Fibroblast of gingiva (primary cell): ENCODE data around the gene GRIN2D.
"Not testable (repeated sequence)": the region's sequence is repeated elsewhere in the genome, so short reads cannot be mapped to it uniquely, and the experiment has no call there.

Source experiments
- DNase-seq: peaks from one replicate; pipeline ENCODE4 v3.0.0-alpha.2; 2011; ENCODE audit warnings: low read depth

Gene GRIN2D

DNA sequence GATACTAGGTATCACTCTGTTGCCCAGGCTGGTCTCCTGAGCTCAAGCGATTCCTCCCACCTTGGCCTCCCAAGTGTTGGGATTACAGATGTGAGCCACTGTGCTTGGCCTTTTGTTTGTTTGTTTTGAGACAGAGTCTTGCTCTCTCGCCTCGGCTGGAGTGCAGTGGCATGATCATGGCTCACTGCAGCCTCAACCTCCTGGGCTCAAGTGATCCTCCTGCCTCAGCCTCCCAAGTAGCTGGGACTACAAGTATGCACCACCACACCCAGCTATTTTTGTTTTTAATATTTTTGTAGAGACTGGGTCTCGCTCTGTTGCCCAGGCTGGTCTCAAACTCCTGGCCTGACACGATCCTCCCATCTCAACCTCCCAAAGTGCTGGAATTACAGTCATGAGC, 21.7 kb upstream of the GRIN2D start:
- not testable (repeated sequence) for DNase-seq

DNA sequence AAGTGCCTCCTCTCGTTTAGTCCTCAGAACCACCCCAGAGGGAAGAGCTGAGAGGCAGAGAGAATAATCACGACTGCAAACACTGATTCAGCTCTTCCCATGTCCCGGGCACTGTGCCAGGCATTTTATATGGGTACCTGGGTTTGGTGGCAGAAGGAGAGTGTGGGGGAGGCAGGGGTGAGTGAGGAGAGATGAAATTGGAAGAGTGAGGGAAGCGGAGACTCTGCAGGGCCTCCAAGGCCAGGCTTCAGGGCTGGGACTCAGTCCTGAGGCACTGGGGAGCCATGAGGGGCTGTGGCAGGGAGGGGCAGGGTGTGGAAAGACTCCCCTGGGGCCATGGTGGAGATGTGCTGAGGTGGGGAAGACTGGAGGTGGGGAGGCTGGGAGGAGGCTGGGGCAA, 20.6 kb upstream of the GRIN2D start:
- no peak for DNase-seq

DNA sequence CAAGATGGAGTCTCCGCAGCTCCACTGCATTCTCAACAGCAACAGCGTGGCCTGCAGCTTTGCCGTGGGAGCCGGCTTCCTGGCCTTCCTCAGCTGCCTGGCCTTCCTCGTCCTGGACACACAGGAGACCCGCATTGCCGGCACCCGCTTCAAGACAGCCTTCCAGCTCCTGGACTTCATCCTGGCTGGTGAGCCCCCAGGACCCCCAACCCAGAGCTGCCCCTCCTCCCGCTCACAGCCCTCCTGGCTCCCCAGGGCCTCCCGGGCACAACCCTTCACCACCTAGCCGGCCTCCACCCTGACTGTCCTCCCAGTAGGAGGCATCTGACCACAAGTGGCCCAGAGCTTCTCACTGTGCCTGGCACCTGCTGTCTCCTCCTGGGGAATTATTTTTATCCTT, 19.9 kb upstream of the GRIN2D start:
- no peak for DNase-seq

DNA sequence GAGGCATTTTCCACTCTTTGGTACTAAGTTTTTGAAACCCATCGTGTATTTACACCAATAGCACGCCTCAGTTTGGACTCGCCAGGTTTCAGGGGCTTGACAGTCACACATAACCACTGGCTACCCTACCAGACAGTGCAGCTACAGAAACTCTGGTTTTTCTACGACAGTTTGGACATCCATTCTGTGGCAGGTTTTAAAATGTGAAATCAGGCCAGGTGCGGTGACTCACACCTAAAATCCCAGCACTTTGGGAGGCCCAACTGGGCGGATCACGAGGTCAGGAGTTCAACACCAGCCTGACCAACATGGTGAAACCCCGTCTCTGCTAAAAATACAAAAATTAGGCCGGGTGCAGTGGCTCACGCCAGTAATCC, 15.3 kb upstream of the GRIN2D start:
- no peak for DNase-seq

DNA sequence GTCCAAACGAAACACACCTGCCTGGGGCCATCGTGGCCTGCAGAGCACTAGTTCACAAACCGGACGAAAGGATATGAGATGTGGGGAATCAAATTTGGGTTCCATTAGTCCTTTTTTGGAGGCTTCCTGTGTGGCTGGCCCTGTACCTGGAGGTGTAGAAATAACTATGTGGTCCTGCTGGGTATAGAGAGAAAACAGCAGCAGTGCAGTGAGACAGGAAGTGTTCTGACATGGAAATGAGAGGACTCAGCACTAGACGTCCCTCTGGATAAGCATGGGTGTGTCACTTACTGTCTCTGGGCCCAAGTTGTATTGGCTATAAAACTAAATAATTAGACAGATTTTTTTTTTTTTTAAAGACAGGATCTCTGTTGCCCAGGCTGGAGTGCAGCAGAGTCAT, 14.4 kb upstream of the GRIN2D start:
- no peak for DNase-seq

DNA sequence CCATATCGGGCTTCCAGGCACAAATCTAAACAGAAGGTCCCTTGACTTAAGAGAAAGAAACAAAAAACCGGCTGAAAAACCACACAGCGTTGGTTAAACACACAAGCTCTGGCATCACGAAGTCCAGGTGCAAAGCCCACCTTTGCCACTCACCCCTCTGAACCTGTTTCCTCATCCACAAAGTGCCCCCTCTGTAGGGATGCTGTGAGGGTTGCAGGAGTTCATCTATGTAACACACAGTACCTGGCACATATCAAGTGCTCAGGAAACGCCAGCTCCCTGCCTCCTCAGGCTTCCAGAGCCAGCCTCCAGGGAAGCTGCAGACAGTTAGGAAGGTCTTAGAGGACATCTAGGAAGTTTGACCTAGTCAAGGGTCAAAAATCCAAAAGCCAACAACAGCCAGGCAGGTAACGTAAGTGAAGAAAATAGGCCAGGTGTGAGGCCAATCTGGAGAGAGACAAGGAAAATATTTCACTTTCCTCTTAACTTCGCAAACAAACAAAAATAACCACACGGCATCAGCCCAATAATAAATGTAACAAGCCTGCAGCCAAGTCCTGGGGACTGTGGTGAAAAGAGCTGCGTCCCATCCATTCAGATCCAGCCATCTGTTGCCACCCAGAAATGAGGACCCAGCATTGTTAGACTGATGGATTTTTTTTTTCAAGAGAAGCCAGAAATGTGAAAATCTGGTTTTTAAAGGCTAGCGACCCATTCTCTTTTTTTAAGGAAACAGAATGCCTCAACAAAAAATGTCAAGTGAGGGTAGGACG, 12.1 kb upstream of the GRIN2D start:
- no peak for DNase-seq

DNA sequence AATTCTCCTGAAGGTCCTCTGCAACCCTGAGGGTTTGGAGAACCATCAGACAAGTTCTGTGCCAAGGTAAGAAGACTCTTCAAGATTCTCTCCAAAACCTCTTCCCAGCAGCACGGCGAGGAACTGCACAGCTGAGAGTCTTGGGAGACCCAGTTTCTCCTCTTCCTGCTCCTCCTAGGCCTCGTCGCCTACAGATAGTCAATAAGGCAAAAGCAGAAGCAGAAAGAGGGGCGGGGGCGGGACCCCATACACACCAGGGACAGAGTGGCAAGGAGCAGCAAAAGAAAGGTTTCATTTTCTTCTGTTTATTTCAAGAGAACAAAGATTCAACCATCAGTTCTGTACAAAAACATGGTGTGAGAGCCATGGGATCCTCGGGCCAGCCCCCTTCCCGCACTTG, 11.2 kb upstream of the GRIN2D start:
- DNase-seq, result no peak

DNA sequence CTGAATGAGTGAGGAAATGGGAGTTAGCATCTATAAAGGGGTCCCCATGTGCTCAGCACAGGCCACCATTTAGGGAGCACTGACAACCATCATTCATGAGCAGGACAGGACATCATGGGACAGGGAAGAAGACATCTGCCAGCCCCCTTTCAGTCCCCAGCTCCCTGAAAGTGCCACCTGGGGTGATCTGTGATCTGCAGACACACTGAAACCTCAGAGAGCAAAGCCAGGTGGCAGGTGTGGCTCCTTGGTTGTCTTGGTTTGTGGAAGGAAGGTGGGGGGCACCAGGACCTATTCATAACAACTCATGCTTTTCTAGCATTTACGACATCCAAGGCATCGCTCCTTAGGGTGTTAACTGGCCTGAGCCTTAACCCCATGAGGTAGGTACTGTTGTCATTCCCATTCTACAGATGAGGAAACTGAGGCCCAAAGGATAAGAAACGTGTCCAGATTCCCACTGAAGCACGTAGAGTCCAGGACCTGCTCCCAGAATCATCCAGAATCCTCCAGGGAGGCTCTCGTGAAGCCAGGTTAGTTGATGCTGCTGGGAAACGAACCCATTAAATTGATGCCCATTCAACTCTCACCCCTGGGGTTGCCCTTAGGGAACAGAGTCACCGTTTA, 7.9 kb upstream of the GRIN2D start:
- DNase-seq, result no peak

DNA sequence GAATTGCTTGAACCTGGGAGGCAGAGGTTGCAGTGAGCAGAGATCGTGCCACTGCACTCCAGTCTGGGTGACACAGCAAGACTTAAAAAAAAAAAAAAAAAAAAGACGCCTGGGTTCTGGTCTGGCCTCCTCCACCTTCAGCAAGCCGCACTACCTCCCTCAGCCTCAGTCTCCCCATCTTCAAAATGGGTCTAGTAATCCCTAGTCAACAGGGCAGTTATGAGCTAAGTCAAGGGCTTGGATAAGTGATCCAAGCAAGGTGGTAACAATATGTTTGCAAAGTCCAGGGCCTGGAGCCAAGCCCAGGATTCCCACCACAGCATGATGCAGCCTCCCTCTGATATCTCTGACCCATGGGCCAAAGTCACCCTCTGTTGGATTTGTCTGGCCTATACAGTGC, 6.5 kb upstream of the GRIN2D start:
- no peak for DNase-seq

DNA sequence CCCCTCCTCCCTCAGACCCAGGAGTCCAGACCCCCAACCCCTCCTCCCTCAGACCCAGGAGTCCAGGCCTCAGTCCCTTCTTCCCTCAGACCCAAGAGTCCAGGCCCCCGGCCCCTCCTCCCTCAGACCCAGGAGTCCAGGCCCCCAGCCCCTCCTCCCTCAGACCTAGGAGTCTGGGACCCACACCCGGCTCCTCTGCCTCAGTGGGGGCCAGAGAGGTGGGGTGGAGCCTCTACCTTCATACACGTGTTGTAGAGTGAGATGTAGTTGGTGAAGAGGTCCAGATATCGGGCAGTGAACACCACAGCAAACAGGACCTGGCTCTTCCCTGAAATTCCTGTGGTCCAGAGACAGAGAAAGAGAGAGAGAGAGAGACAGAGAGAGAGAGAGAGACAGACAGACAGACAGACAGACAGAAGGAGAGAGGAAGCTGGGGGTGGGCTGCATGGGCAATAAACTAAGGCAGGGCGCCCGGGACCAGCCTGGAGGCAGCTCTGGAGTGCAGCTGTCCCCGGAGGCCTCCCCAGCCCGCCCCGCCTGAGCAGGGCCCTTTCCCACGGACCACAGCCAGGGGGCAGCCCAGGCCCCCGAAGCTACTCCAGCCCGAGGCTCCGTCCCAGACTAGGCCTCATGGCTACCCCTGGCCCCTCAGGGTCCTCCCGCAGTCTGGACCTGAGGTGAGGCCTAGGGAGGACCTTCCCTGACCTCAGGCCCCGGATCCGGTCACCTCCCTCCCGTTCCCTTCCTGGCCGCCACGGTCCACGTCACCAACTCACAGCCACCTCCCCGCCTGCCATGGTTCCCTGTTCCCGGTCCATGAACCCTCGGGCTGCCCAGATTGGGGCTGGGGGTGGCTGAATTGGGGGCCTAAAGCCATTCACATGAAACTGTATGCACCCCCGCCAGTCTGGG, 3.0 kb upstream of the GRIN2D start:
- peak; percentile 59 for DNase-seq

DNA sequence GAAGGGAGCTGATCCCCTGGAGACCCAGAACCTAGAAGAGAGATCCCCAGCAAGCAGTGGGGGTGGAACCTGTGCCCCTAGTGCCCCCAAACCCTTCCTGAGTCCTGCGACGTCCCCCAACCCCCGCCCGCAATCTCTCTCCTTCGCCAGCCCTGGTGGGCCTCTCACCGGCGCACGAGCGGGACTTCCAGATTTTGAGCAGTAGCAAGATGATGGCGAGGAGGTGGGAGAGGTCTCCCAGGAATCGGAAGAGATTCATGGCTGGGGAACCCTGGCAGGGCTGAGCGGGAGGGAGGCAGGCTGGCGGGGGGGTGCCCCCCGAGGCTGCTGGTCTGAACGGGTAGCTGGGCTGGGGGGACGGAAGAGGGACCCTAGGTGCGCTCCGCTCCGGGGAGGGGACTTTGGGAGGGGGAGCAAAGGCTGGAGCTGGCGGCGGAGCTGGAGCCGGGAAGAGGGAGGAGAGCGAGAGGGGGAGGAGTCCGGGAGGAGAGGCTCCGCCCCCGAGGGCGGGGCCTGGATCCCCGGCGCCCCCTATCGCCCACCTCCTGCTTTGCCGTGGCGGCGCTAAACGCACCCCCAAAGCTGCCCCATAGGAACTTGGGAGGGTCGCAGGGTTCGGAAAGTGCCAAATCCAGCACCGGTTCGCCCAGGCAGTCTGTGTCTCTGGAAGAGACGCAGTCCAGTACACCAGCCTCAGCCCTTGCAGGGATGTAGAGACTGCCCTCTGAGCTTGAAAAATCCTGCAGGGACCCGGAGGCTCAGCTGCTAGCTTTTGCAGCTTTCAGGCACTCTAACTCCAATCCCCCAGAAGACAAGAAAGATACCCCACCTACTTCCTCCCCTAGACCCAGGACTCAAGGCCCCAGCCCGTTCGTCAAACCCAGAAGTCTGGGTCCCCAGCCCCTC, 2.1 kb upstream of the GRIN2D start, which contains the start of gene KDELR1:
Gene KDELR1 (minus strand): TSS at position 452 of the 906 bp plus-strand sequence. CDS start 193 bp downstream, at position 259.
- peak; percentile 64 for DNase-seq

DNA sequence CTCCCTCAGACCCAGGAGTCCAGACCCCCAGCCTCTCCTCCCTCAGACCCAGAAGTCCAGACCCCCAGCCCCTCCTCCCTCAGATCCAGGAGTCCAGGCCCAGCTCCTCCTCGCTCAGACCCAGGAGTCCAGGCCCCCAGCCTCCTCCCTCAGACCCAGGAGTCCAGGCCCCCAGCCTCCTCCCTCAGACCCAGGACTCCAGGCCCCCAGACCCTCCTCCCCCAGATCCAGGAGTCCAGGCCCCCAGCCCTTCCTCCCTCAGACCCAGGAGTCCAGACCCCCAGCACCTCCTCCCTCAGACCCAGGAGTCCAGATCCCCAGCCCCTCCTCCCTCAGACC, 1.5 kb upstream of the GRIN2D start:
- not testable (repeated sequence) for DNase-seq

DNA sequence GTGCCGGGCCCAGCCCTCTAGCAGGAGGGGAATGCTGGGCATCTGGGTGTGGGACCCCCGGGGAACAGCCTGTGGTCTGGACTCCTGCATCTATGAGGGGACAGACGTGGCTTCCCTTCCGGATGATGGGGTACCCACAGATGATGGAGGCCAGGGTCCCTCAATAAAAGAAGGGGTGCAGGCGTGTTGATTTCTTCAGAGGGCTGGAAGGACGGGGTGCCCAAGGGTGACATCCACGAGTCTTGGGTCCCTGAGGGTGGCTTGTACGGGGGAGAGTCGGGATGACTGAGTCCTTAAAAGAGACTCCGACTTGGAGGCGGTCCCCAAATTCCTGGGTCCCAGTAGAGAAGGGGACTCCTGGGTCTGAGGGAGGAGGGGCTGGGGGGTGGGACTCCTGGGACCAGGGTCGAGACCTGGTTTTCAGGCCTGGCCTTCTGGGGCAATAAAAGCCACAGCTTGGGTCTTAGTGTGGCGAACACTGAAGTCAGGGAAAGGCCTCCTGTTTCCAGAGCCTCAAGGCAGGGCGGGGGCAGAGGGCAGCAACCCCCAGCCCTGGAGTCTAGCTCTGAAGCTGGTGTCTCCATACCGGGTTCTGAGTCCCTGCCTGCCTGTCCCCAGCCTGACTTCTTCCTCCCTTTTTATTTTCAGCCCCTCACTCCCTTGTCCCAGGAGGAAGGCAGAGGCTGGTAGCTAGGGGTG, 459 bp upstream of the GRIN2D start:
- DNase-seq, result no peak

DNA sequence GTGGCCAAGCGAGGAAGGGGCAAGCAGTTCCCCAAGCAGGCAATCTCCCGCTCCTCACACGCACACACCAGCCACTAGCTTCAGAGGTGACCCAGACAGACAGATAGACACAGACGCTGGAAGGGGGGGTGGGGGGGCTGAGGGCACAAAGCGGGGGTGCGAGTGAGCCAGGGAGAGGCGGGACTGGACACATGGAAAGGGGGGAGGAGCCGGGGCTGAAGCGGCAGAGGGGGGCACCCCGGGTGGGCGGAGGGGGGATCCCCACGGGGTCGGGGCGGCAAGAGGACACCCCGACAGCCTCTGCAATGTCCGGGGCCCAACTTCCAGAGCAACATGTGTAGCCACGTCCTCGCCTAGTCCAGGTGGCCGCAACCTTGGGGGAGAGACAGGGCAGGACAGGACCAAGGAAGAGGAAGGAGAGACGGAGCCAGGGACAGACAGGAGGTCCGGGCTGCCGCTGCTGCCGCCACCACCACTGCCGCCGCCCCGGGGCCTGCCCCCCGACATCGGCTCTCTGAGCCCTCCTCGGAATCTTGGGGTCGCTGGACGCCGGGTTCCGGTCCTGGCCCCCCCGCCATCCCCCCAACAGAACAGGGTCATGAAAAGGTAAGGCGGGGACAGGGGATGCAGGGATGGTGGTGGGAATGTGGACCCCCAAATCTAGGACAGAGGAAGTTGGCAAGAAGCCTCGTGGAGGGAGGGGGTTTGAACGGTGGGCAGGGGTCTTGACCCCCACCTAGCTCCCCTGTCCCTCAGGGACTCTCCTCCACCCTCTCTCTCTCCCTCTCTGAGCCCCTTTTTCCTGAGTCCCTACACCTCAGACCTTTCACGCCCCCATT, 1.1 kb downstream of the GRIN2D start:
- DNase-seq, result no peak

DNA sequence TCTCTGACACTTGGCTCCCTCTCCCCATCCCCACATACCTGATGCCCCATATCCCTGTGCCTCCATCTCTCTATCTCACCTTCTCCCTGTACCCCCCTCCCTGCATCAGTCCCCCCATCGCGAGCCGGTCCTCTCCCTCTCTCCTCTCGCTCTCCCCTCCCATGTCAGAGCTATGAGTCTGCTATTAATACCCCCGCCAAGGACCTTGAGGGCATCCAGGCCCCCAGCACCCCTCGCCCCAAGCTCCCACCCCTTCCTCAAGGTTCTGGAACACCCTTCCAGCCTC, 1.6 kb downstream of the GRIN2D start:
- DNase-seq, result no peak

DNA sequence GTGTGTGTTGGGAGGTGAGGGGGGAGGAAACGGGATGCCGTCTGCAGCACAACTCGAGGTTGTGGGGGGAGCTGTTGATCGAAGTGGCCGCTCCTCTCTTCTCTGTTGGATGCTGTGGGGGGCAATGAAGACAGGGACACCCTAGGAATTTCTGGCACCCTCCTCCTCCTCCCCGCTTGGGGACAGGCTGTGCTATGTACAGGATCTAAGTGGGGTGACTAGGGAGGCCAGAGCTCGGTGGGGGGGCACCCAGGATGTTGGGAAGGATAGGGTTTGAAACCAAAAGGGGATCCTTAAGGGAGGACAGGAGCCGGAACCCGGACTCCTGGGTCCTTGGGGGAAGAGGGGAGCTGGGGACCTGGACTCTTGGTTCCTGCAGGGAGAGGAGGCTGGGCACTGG, 2.0 kb downstream of the GRIN2D start:
- no peak for DNase-seq

DNA sequence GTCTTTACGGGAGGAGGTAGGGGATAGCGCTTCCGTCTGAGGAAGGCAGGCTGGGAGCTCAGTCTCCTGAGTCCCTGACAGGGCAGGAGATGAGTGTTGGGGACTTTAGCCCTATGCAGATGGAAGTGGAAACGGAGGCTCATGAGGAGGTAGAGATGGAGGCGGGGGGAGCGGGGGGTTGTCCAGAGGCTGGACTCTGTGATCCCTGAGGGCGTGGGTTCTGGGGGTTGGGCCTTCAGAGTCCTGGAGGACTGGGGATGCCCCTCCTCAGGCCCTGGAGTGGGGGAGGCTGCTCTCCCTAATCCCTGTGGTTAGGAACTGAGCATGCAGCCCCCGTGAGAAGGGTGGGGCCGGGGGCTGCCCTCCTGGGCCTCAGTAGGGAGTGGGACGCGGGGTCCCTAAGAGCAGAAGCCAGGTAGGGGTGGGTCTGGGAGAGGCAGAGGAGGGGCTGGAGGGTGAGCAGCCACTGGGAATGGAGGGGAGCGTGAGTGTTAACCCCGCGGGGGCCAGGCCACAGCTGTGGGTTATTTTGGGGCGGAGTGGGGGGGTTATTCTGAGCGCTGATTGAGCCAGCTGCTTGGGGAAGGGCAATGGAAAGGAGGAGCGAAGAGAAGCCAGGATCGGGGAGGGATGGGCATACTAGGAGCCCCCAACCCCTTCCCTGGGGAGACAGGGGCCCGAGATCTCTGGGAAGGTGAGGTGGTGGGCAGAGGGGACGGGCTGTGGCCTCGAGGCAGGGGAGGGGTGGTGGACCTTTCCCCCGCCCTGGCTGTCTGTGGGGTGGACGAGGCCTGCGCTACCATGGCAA, 2.8 kb downstream of the GRIN2D start:
- DNase-seq, result no peak

DNA sequence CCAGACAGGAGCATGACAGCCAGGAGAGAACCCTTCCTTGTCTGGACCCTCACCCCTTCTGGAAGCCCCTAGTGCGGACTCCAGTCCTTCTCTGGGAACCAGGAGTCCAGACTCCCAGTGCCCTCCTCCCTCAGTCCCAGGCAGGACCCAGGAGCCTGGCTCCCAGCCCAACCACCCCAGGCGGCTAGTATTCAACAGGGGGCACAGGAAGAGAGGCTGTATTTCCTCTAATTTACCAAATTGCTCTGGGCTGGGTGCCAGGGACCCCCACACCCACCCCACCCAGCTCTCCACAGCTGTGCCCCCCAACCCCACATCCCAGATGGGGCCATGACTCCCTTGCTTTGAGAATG, 3.3 kb downstream of the GRIN2D start:
- no peak for DNase-seq

DNA sequence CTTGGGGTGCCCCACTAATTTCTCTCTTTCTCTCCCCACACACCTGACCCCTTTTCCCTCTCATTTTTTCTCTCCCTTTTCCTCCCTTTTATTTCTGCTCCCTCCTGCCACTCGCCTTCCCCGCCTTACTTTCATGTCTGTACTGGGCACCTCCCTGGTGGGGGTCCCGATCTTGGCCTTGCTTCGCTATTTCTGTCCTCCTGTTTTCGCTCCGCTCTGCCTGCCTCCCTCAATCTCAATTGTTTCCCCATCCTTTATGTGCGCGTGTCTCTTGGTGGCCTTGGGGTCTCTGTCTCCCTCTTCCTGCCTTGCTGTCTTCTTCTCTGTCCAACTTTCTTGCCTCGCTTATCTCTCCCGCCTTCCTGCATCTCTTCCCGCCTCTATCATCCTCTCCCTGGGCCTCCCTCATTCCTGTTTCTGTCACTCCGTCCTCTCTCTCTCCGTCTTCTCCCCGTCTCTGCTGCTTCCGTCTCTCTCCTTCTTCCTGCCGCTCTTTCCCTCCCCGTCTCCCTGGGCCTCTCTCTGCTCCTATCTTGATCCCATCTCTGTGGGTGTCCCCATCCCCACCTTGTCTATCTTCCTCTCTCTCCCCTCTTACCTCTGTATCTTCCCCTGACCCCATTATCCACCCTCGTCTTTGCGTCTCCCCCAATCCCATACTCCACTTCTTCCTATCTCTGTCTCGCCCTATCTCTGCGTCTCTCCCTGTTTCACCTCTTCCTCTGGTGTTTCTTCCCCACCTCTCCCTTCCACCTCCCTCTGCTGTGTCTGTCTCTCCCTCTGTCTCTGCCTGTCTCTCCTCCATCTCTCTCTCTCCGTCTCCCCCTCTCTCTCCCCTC, 4.0 kb downstream of the GRIN2D start:
- DNase-seq, result no peak
